ENCODE measurements around the gene XYLT1.
"Not testable (repeated sequence)": the region's sequence is repeated elsewhere in the genome, so short reads cannot be mapped to it uniquely, and the experiment has no call there.

XYLT1 gene

GRCh38 chr16:17431968-17432625, 38.7 kb downstream of the XYLT1 start:
- DNase-seq (ENCODE audit: low read depth) = no peak

GRCh38 chr16:17431012-17431411, 39.7 kb downstream of the XYLT1 start:
- peak; percentile 11 for DNase-seq (ENCODE audit: low read depth)

GRCh38 chr16:17426451-17426850, 44.3 kb downstream of the XYLT1 start:
- no peak for DNase-seq (ENCODE audit: low read depth)

- no peak for DNase-seq (ENCODE audit: low read depth)
Measured at GRCh38 chr16:17424771-17425170, 46.0 kb downstream of the XYLT1 start.

- DNase-seq (ENCODE audit: low read depth) = no peak
Measured at GRCh38 chr16:17423221-17423620, 47.5 kb downstream of the XYLT1 start.

- DNase-seq (ENCODE audit: low read depth) = no peak
Measured at GRCh38 chr16:17420816-17421215, 49.9 kb downstream of the XYLT1 start.

- no peak for DNase-seq (ENCODE audit: low read depth)
Measured at GRCh38 chr16:17419266-17419665, 51.5 kb downstream of the XYLT1 start.

- no peak for DNase-seq (ENCODE audit: low read depth)
Measured at GRCh38 chr16:17417740-17418139, 53.0 kb downstream of the XYLT1 start.

GRCh38 chr16:17416461-17417311, 54.1 kb downstream of the XYLT1 start:
- DNase-seq (ENCODE audit: low read depth) = peak; percentile 61

- DNase-seq (ENCODE audit: low read depth) = no peak
Measured at GRCh38 chr16:17414916-17415315, 55.8 kb downstream of the XYLT1 start.

- DNase-seq (ENCODE audit: low read depth) = no peak
Measured at GRCh38 chr16:17414421-17414820, 56.3 kb downstream of the XYLT1 start.

GRCh38 chr16:17413508-17413907, 57.3 kb downstream of the XYLT1 start:
- DNase-seq (ENCODE audit: low read depth) = no peak

GRCh38 chr16:17412791-17413190, 58.0 kb downstream of the XYLT1 start:
- DNase-seq (ENCODE audit: low read depth) = no peak

GRCh38 chr16:17412221-17412620, 58.5 kb downstream of the XYLT1 start:
- peak; percentile 35 for DNase-seq (ENCODE audit: low read depth)

- DNase-seq (ENCODE audit: low read depth) = no peak
Measured at GRCh38 chr16:17411263-17411662, 59.5 kb downstream of the XYLT1 start.

- not testable (repeated sequence) for DNase-seq (ENCODE audit: low read depth)
Measured at GRCh38 chr16:17410316-17410715, 60.4 kb downstream of the XYLT1 start.

- DNase-seq (ENCODE audit: low read depth) = no peak
Measured at GRCh38 chr16:17409894-17410293, 60.9 kb downstream of the XYLT1 start.

GRCh38 chr16:17408955-17409441, 61.8 kb downstream of the XYLT1 start:
- no peak for DNase-seq (ENCODE audit: low read depth)

- no peak for DNase-seq (ENCODE audit: low read depth)
Measured at GRCh38 chr16:17408296-17408695, 62.5 kb downstream of the XYLT1 start.

GRCh38 chr16:17407321-17407720, 63.4 kb downstream of the XYLT1 start:
- DNase-seq (ENCODE audit: low read depth) = no peak

- peak; percentile 59 for DNase-seq (ENCODE audit: low read depth)
Measured at GRCh38 chr16:17404941-17405689, 65.6 kb downstream of the XYLT1 start.

- DNase-seq (ENCODE audit: low read depth) = no peak
Measured at GRCh38 chr16:17403859-17404545, 66.8 kb downstream of the XYLT1 start.

Measured in amniotic epithelial cell (primary cell).